Mononuclear cell (primary cell): ENCODE measurements around the gene NRN1. TPM values are rescaled to one million over a fixed set of nuclear protein-coding genes. Genes with fewer than 3 reads are reported as not detected.
A peak's percentile ranks its signal among the peaks of the same experiment; 100 is the strongest.

ENCODE experiments used
- H3K27me3 ChIP-seq: 2 replicates; pipeline ENCODE4 v1.6.0; 2011; ENCODE audit warnings: low read length, control low read depth; ENCODE audit not compliant: insufficient read depth
- H3K4me1 ChIP-seq: 2 replicates; pipeline ENCODE4 v1.5.1; 2011; ENCODE audit warnings: mild to moderate bottlenecking, low read length, control low read depth; ENCODE audit not compliant: insufficient read depth
- H3K4me3 ChIP-seq: 2 replicates; pipeline ENCODE4 v1.5.1; 2011; ENCODE audit warnings: mild to moderate bottlenecking, low read length, moderate library complexity
- H3K9me3 ChIP-seq: 2 replicates; pipeline ENCODE4 v1.5.1; 2011; ENCODE audit warnings: low read depth, mild to moderate bottlenecking, control low read depth, low read length
- total RNA-seq: library from RNA; depleted of rRNA; stranded (reverse); fragments of >200 nt; gene quantifications from one replicate; pipeline ENCODE4 v1.2.3, GENCODE V29; 2012

The NRN1 gene
- total RNA-seq, 1 donor, result 0.31 TPM

GRCh38 chr6:5995949-5996713, 10.6 kb downstream of the NRN1 start:
- H3K9me3 ChIP-seq, result no peaks in the 10 kb centered on the region
- peak overlapping the region; percentile 62 for H3K4me3 ChIP-seq
- peaks cover 56% of the 10 kb centered on the region for H3K4me1 ChIP-seq

GRCh38 chr6:5995658-5995948, 11.1 kb downstream of the NRN1 start:
- Histone ChIP-seq H3K4me3 (no peak overlapping the region), H3K27me3 (peaks cover 95% of the 10 kb centered on the region), H3K4me1 (peaks cover 59% of the 10 kb centered on the region), H3K9me3 (no peaks in the 10 kb centered on the region)

More at GRCh38 chr6:5995949-5996713, 10.6 kb downstream of the NRN1 start:
- peaks cover 97% of the 10 kb centered on the region for H3K27me3 ChIP-seq

GRCh38 chr6:5994999-5995657, 11.6 kb downstream of the NRN1 start:
- peaks cover 91% of the 10 kb centered on the region for H3K27me3 ChIP-seq
- H3K9me3 ChIP-seq, result no peaks in the 10 kb centered on the region
- H3K4me1 ChIP-seq, result peaks cover 64% of the 10 kb centered on the region
- no peak overlapping the region for H3K4me3 ChIP-seq

- Histone ChIP-seq H3K9me3 (no peaks in the 10 kb centered on the region), H3K4me1 (peaks cover 65% of the 10 kb centered on the region), H3K27me3 (peaks cover 83% of the 10 kb centered on the region), H3K4me3 (no peak overlapping the region)
Observed at GRCh38 chr6:5994234-5994998, 12.3 kb downstream of the NRN1 start.

GRCh38 chr6:5992551-5993225, 14.0 kb downstream of the NRN1 start:
- peaks cover 66% of the 10 kb centered on the region for H3K27me3 ChIP-seq
- H3K4me1 ChIP-seq, result peaks cover 56% of the 10 kb centered on the region
- H3K4me3 ChIP-seq, result no peak overlapping the region
- H3K9me3 ChIP-seq, result no peaks in the 10 kb centered on the region

- H3K4me3 ChIP-seq, result no peak overlapping the region
- no peaks in the 10 kb centered on the region for H3K9me3 ChIP-seq
- H3K4me1 ChIP-seq, result peaks cover 37% of the 10 kb centered on the region
- peaks cover 49% of the 10 kb centered on the region for H3K27me3 ChIP-seq
Observed at GRCh38 chr6:5990786-5991185, 15.9 kb downstream of the NRN1 start.

- H3K4me3 ChIP-seq, result no peak overlapping the region
- H3K9me3 ChIP-seq, result no peaks in the 10 kb centered on the region
- peaks cover 34% of the 10 kb centered on the region for H3K27me3 ChIP-seq
- peaks cover 23% of the 10 kb centered on the region for H3K4me1 ChIP-seq
Observed at GRCh38 chr6:5989141-5989723, 17.5 kb downstream of the NRN1 start.

- H3K9me3 ChIP-seq, result no peaks in the 10 kb centered on the region
- peaks cover 32% of the 10 kb centered on the region for H3K4me1 ChIP-seq
- H3K27me3 ChIP-seq, result peaks cover 10% of the 10 kb centered on the region
- no peak overlapping the region for H3K4me3 ChIP-seq
Observed at GRCh38 chr6:5986861-5987260, 19.9 kb downstream of the NRN1 start.

- Histone ChIP-seq H3K9me3 (no peaks in the 10 kb centered on the region), H3K4me3 (no peak overlapping the region), H3K4me1 (peaks cover 34% of the 10 kb centered on the region), H3K27me3 (no peaks in the 10 kb centered on the region)
Observed at GRCh38 chr6:5984150-5985089, 22.3 kb downstream of the NRN1 start.

- H3K9me3 ChIP-seq, result no peaks in the 10 kb centered on the region
- H3K4me1 ChIP-seq, result peaks cover 26% of the 10 kb centered on the region
- H3K27me3 ChIP-seq, result no peaks in the 10 kb centered on the region
- H3K4me3 ChIP-seq, result no peak overlapping the region
Observed at GRCh38 chr6:5981126-5982026, 25.3 kb downstream of the NRN1 start.

- no peak overlapping the region for H3K4me3 ChIP-seq
- peaks cover 26% of the 10 kb centered on the region for H3K4me1 ChIP-seq
- no peaks in the 10 kb centered on the region for H3K27me3 ChIP-seq
- no peaks in the 10 kb centered on the region for H3K9me3 ChIP-seq
Observed at GRCh38 chr6:5979650-5980420, 26.9 kb downstream of the NRN1 start.

GRCh38 chr6:5976811-5977210, 29.9 kb downstream of the NRN1 start:
- Histone ChIP-seq H3K9me3 (no peaks in the 10 kb centered on the region), H3K4me3 (no peak overlapping the region), H3K4me1 (peaks cover 16% of the 10 kb centered on the region), H3K27me3 (no peaks in the 10 kb centered on the region)
